GM18505 (cell line): ENCODE measurements around the gene HM13.
"Not testable (repeated sequence)": the region's sequence is repeated elsewhere in the genome, so short reads cannot be mapped to it uniquely, and the experiment has no call there.

ENCODE experiments used
- ATAC-seq: cut with Tn5 transposase; IDR thresholded peaks from one replicate; pipeline ENCODE4 v1.9.1; 2021; ENCODE audit not compliant: unreplicated experiment
- POLR2A ChIP-seq: IDR thresholded peaks from 4 replicates; pipeline ENCODE4 v1.6.1; 2011; ENCODE audit warnings: borderline replicate concordance; ENCODE audit not compliant: insufficient read depth, insufficient read length; ENCODE audit errors: extremely low read depth

The HM13 gene, protein sequence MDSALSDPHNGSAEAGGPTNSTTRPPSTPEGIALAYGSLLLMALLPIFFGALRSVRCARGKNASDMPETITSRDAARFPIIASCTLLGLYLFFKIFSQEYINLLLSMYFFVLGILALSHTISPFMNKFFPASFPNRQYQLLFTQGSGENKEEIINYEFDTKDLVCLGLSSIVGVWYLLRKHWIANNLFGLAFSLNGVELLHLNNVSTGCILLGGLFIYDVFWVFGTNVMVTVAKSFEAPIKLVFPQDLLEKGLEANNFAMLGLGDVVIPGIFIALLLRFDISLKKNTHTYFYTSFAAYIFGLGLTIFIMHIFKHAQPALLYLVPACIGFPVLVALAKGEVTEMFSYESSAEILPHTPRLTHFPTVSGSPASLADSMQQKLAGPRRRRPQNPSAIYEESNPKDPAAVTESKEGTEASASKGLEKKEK

DNA sequence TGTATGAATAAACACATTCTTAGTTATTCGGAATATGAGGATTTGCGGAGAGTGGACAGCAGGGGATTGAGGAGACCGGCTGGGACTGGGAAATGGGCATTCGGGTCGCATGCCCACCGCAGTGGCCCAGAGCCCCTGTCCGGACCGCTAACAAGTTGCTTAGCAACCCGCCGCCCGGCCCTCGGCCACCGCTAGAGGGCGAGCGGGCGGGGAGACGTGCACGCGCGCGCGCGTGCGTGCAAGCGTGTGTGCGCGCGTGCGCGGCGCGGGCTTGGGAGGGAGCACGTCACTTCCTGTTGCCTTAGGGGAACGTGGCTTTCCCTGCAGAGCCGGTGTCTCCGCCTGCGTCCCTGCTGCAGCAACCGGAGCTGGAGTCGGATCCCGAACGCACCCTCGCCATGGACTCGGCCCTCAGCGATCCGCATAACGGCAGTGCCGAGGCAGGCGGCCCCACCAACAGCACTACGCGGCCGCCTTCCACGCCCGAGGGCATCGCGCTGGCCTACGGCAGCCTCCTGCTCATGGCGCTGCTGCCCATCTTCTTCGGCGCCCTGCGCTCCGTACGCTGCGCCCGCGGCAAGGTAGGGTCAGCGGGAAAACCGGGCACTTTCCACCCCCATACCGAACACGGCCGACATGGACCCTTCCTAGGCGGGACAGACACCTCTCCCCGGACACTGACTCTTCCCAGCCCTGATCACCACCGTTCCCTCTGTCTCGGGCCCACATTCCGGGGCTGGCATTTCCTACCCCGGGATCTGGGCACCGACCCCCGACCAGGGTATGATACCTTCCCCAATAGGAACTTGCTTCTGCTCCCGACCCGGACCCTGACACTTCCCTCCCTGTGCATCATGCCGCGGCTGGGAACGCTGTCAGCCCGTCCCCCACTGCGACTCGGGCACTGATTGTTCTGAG lies at the start of gene HM13:
Gene HM13 (plus strand): TSS at position 289 of the 918 bp plus-strand sequence. CDS start 110 bp downstream, at position 399.
- peak; percentile 93 for TF ChIP-seq POLR2A

DNA sequence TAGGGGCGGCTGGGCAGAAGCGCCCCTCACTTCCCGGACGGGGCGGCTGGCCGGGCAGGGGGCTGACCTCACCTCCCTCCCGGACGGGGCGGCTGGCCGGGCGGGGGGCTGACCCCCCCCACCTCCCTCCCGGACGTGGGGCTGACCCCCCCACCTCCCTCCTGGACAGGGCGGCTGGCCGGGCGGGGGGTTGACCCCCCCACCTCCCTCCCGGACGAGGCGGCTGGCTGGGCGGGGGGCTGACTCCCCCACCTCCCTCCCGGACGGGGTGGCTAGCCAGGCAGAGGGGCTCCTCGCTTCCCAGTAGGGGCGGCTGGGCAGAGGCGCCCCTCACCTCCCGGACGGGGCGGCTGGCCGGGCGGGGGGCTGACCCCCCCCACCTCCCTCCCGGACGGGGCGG lies 43.3 kb upstream of the HM13 start:
- not testable (repeated sequence) for ATAC-seq

More for the DNA sequence above, at the start of gene HM13:
- peak; percentile 89 for ATAC-seq

DNA sequence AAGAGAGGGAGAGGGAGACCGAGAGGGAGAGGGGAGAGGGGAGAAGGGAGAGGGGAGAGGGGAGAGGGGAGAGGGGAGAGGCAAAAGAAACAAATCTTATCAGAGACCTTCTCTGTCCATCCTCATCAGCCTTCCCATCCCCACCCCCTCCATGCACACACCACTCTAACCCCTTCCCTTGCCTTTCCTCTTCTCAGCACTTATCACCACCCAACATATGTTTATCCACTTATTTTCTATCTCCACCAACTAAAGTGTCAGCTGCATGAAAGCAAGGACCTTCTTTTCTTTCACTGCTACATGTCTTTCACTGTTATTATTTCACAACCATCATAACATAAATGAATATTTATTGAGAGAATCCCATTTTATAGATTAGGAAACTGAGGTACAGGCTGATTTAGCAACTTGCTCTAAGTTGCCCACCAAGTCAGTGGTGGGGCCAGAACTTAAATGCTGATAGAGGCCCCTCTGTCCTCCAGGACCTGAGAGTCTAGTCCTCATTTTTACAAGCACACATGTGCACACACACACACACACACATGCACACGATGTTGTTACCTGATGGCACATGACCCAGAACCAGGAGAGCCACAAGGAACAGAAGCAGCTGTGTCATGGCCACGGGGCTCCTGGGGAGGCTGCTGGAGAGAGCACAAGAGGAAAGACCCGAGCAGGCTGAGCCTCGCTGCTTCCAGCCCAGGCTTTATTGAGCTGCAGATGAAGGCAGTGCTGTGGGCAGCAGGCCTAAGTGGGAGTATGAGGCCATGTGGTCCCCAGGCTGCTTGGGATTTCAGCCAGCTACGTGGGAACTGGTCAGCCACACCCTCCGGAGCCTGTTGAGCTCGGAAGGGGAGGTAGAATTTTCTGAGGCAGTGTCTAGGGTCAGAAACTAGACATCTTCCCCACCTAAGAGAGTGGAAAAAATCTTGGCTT lies 41.6 kb upstream of the HM13 start:
- no peak for TF ChIP-seq POLR2A
- no peak for ATAC-seq

DNA sequence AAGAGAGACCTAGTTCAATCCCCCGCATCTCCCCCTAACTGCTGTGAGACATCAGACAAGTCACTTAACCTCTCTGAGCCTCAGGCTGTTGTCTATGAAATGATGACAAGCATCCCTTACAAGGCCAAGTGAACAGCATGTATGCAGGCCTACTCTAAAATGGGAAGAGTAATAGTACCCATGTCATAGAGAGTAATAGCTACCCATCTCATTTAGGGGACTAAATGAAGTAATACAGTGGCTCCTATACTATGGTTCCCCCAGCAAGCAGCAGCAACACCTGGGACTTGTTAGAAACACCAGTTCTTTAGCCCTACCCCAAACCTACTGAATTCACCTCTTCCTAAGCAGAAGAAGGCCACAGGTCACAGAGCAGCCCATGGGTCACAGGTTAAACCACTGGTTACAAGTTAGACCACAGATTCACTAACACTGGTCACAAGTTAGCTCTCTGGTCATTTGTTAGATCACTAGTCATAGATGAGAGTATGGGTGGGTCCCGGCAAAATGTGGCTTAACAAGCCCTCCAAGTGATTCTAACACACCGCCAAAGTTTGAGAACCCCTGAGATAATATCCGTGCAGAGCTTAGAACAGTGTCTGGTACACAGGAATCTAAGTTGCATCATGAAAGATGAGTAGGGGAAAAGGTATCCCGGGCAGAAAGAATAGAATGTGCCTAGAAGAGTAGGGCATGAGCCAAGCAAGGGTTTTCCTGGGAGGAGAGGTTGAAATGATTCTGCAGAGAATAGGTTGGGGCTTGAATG lies 40.7 kb upstream of the HM13 start:
- peak; percentile 12 for ATAC-seq

DNA sequence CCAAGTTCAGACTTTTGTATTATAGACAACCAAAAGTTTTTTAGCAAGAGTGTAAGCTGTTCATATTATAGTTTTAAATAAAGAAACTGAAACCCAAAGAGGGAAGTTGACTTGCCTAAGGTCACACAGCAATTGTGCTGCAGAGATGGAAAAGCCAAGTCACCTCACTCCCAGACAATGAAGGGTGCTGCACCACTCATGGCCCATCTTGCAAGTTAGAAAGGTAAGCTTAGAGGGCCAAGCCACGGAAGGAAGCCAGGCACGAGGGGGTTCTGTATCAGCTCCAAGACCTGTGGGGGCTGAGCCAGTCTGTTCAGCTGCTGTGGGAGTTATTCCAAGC lies 40.2 kb upstream of the HM13 start:
- ATAC-seq = peak; percentile 73

More for the DNA sequence above, 40.7 kb upstream of the HM13 start:
- no peak for TF ChIP-seq POLR2A

DNA sequence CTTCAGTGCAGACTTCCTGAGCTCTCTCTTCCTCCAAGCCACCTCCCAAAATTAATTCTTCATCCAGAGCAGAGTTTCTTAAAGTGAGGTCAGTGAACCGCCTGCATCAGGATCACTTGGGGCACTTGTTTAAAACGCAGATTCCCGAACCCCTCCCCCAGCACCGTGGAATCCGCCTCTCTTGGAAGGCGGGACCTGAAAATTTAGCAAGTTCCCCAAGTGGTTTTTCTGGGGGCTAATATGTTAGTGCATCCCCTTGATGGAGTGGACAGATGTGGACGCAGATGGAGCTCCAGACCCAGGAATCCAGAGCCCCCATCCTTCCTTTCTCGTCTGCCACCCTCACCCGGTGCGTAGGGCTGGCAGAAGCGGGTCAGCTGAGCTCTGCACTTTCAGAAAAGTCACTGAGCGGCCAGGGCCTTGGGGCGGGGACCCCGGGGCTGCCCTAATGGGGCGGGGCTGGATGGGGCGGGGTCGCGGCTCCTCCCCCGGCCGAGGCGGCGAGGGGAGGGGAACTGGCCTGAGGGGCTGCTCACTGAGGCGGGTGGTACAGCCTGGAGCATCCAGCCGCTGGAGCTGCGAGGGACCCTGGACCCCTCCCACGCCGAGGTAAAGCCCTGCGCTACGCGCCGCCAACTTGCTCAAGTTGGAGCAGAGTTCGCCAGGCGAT lies 39.3 kb upstream of the HM13 start, which contains the start of the genes DEFB124 and REM1:
Gene DEFB124 (minus strand): TSS at position 370 of the 670 bp plus-strand sequence. CDS start 2,114 bp downstream, outside the sequence.
Gene REM1 (plus strand): TSS at position 531 of the 670 bp plus-strand sequence. CDS start 1,158 bp downstream, outside the sequence.
- no peak for TF ChIP-seq POLR2A
- no peak for ATAC-seq

More for the DNA sequence above, 40.2 kb upstream of the HM13 start:
- TF ChIP-seq POLR2A = no peak

DNA sequence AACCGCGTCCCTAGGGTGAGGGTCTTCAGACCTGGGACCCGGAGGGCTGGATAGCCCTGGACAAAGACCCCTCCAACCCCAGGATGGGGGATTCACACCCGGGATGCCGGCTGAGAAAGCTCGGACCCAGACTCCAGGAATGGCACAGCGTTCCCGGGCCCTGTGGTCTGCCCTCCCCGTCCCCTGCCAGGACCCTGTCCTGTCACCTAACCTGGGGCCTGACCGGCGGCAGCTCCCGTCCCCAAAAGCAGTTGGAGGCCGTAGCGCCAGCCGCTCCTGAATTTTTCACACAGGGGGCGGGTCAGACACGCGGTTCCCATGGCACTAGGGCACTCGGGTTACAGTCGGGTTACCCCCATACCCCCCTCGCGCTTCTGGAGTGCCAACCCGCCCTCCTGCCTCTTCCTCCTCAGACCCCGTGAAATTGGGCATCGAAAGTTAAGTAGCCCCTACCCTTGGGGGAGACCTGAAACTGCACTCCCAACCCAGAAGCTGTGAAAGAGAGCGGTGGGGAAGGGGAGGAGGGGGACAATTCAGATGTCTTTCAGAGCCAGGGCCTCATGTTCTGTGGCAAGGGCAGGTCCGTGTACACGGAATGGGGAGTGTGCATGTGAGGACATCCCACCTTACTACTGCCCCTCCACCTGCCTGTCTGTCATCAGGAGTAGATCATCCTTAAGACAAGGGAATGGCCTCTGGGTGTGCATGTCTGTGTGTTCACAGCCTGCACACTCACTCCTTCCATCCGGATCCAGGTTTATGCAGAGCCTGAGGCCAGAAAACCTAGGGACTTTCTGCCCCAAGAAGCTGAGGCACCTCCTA lies 38.6 kb upstream of the HM13 start:
- TF ChIP-seq POLR2A = no peak
- no peak for ATAC-seq

DNA sequence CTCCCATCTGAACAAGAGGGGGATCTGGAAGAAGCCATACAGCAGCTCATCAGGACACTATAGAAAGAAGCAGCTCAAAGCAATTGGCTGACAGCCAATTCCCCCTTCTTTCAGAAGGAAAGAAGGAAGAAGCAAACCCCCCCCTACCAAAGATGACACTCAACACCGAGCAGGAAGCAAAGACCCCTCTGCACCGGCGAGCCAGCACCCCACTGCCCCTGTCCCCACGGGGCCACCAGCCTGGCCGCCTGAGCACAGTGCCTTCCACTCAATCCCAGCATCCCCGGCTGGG lies 38.0 kb upstream of the HM13 start:
- ATAC-seq = no peak
- no peak for TF ChIP-seq POLR2A

DNA sequence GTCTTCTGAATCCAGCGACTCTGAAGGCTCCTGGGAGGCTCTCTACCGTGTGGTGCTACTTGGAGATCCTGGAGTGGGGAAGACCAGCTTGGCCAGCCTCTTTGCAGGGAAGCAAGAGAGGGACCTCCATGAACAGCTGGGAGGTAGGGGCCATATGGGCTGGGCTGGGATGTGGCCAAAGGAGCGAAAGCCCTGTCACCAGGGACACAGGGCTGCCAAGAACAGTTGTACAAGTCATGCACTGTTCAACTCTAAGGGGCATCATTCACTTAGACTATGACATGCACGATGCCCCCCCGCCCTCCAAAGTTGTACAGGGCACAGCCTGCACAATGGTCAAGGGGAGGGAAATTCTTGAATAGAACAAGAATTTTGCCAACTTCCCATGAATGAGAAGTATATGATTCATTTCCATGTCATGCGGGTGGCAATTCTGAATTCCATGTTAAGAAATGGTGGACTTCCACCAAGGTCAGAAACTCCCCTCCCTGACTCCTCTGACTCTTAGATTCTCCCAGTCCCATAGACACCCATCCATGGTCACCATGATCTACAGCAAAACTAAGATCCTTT lies 37.5 kb upstream of the HM13 start:
- no peak for TF ChIP-seq POLR2A
- ATAC-seq = no peak

DNA sequence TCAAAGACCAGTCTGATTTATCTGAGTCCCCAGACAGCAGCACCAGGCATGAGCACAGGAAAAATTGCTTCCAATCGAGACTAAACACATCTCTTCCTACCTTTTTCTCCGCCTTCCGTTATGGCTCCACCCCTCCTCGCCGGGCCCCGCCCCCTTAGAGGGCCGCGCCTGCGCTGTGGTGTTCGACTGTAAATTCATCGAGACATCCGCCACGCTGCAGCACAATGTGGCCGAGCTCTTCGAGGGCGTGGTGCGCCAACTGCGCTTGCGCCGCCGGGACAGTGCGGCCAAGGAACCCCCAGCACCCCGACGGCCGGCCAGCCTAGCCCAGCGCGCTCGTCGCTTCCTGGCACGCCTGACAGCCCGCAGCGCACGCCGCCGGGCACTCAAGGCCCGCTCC lies 30.2 kb upstream of the HM13 start:
- TF ChIP-seq POLR2A = no peak
- ATAC-seq = no peak
